Gastrocnemius medialis (tissue), 4 donors: ENCODE measurements around the gene CST6. TPM values are rescaled to one million over a fixed set of nuclear protein-coding genes. Genes with fewer than 3 reads are reported as not detected.

Experiments used
- ATAC-seq, 2 donors: fragments of 150-250 bp; one replicate each; pipeline ENCODE4 v1.9.1; 2016
- DNase-seq, 2 donors: peaks; one replicate each; pipeline ENCODE4 v3.0.0-alpha.2; 2019
- H3K27ac ChIP-seq, 4 donors: fragments of 200-600 bp; sonication (generic); 1 replicate in 1 of 4; 2 replicates in 3 of 4; pipeline ENCODE4 v1.5.1; 2016 to 2018; ENCODE audit warnings: mild to moderate bottlenecking in 2 of 4, moderate library complexity in 1 of 4
- H3K27me3 ChIP-seq, 3 donors: fragments of 200-600 bp; sonication (generic) in 2 of 3; 1 replicate in 1 of 3; 2 replicates in 2 of 3; pipeline versions ENCODE4 v1.5.1 to v1.6.0; 2016 to 2019; ENCODE audit warnings: mild to moderate bottlenecking in 1 of 3, moderate library complexity in 1 of 3
- H3K36me3 ChIP-seq, 2 donors: fragments of 200-600 bp; sonication (generic) in 1 of 2; one replicate each; pipeline ENCODE4 v1.5.1; 2017 to 2018
- H3K4me1 ChIP-seq, 2 donors: fragments of 200-600 bp; sonication (generic) in 1 of 2; one replicate each; pipeline ENCODE4 v1.5.1; 2016 to 2017; ENCODE audit warnings: mild to moderate bottlenecking in 2 of 2
- H3K4me3 ChIP-seq, 4 donors: fragments of 200-600 bp; sonication (generic) in 3 of 4; 1 replicate in 1 of 4; 2 replicates in 3 of 4; pipeline ENCODE4 v1.5.1; 2016 to 2019; ENCODE audit warnings: mild to moderate bottlenecking in 2 of 4
- H3K9me3 ChIP-seq, 3 donors: fragments of 200-600 bp; sonication (generic) in 2 of 3; 1 replicate in 1 of 3; 2 replicates in 2 of 3; pipeline ENCODE4 v1.5.1; 2016 to 2019
- POLR2A ChIP-seq, 2 donors: fragments of 450-650 bp; IDR thresholded peaks; one replicate each; pipeline ENCODE4 v1.6.1; 2017; ENCODE audit warnings: antibody characterized with exemption in 2 of 2, mild to moderate bottlenecking in 2 of 2, moderate library complexity in 2 of 2
- in situ Hi-C, 4 donors: fragments of 200-750 bp; cut with MboI; loops; one replicate each; pipeline versions ENCODE4 v1.15.0 to v1.8.0; 2017; ENCODE audit warnings: low sequenced_read_pairs in 4 of 4
- intact Hi-C: fragments of 100-400 bp; cut with DNase I; formaldehyde crosslinking; loops from one replicate; pipeline ENCODE4 v1.15.1; 2023; ENCODE audit warnings: low total_unique reads
- total RNA-seq, 4 donors: library from RNA; depleted of rRNA; stranded (reverse); fragments of >200 nt; gene quantifications; one replicate each; pipeline versions ENCODE4 v1.1.0 to v1.2.3, GENCODE V29; 2016
- TF ChIP-seq, protein P1 (sequence below), 5 experiments: fragments of 450-650 bp in 3 of 5; fragments of 200-600 bp in 2 of 5; sonication (generic) in 2 of 5; IDR thresholded peaks in 4 of 5; conservative IDR thresholded peaks in 1 of 5; 1 replicate in 4 of 5; 2 replicates in 1 of 5; pipeline ENCODE4 v1.5.1; 2016 to 2019; ENCODE audit warnings: antibody characterized with exemption in 5 of 5, mild to moderate bottlenecking in 3 of 5, moderate library complexity in 3 of 5

Gene CST6
- total RNA-seq, 4 donors from 2014 or later, result 0.71 to 6.0 (median 3.1) TPM; not detected in 1

DNA sequence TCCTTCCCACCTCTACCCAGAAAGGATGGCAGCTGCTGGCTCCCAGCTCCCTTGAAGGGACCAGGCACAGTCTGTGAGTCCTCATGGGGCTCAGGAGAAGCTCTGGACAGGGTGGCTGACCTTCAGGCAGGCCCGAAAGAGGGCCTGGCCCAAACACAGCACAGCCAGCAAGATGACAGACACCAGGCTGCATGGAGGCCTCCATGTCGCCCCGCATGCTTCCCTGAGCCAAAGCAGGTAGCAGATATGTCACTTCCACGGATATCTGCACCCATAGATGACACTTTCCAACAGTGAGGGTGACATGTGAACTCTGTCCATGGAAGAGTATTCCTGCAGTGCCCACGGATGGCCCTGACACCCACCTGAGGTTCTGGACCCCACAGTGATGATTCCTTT is 28.2 kb upstream of the CST6 start:
- Histone ChIP-seq H3K9me3 (no peaks in the 10 kb centered on the region), H3K36me3 (peaks cover 0 to 15% of the 10 kb centered on the region in 2 donors), H3K4me3 (no peak overlapping the region), H3K27me3 (no peaks in the 10 kb centered on the region), H3K4me1 (no peaks in the 10 kb centered on the region), H3K27ac (no peak overlapping the region)
- in situ Hi-C loops (loop anchor here in 2 of 4 donors (10.0 to 25.0 kb wide), 2 partner anchors 99 to 271 kb away; partner anchors contain the start of genes FIBP (in 2 of the 2), KAT5 (in 2 of the 2) and RNASEH2C (in 2 of the 2)), intact Hi-C loops (loop anchor here (10.0 kb wide), 1 partner anchor 199 kb away; the partner anchor contains the start of genes AP5B1 and OVOL1)
- TF ChIP-seq, protein P1, sequence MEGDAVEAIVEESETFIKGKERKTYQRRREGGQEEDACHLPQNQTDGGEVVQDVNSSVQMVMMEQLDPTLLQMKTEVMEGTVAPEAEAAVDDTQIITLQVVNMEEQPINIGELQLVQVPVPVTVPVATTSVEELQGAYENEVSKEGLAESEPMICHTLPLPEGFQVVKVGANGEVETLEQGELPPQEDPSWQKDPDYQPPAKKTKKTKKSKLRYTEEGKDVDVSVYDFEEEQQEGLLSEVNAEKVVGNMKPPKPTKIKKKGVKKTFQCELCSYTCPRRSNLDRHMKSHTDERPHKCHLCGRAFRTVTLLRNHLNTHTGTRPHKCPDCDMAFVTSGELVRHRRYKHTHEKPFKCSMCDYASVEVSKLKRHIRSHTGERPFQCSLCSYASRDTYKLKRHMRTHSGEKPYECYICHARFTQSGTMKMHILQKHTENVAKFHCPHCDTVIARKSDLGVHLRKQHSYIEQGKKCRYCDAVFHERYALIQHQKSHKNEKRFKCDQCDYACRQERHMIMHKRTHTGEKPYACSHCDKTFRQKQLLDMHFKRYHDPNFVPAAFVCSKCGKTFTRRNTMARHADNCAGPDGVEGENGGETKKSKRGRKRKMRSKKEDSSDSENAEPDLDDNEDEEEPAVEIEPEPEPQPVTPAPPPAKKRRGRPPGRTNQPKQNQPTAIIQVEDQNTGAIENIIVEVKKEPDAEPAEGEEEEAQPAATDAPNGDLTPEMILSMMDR (IDR thresholded peaks at IDR 0.05 in 4 of 5, conservative IDR thresholded peaks at IDR 0.05 in 1 of 5), result no peak
- no peak for TF ChIP-seq POLR2A (IDR thresholded peaks at IDR 0.05)
- no peak for ATAC-seq
- no peak for DNase-seq

DNA sequence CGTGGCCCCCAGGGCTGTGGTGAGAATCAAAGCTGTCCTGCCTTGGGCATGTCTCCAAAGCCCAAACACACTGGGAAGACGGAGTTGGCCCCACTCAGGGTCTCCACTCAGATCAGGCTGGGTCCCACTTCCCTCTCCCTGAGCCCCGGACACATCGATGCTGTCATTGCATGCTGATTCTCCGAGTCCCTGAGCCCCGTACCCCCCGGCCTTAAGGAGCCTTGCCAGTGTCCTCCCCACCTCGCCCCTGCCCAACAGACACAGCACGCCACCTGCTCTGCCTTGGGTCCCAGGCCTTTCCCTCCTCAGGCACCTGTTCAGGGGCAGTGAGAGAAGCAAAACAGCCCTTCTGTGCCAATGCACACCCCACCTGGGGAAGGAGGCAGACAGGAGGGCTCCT is 24.5 kb upstream of the CST6 start:
- Histone ChIP-seq H3K9me3 (no peaks in the 10 kb centered on the region), H3K36me3 (no peaks in the 10 kb centered on the region), H3K4me1 (no peaks in the 10 kb centered on the region), H3K4me3 (no peak overlapping the region), H3K27me3 (no peaks in the 10 kb centered on the region), H3K27ac (no peak overlapping the region)
- DNase-seq (no peak), ATAC-seq (no peak)
- in situ Hi-C loops (loop anchor here in 3 of 4 donors (5.0 to 25.0 kb wide), 3 partner anchors 103 to 275 kb away; partner anchors contain the start of genes FIBP (in 2 of the 3), KAT5 (in 2 of the 3) and RNASEH2C (in 2 of the 3)), intact Hi-C loops (loop anchor here (10.0 kb wide), 1 partner anchor 203 kb away; the partner anchor contains the start of genes AP5B1 and OVOL1)
- TF ChIP-seq, protein P1 (IDR thresholded peaks at IDR 0.05 in 4 of 5, conservative IDR thresholded peaks at IDR 0.05 in 1 of 5), result no peak
- TF ChIP-seq POLR2A (IDR thresholded peaks at IDR 0.05), result no peak

DNA sequence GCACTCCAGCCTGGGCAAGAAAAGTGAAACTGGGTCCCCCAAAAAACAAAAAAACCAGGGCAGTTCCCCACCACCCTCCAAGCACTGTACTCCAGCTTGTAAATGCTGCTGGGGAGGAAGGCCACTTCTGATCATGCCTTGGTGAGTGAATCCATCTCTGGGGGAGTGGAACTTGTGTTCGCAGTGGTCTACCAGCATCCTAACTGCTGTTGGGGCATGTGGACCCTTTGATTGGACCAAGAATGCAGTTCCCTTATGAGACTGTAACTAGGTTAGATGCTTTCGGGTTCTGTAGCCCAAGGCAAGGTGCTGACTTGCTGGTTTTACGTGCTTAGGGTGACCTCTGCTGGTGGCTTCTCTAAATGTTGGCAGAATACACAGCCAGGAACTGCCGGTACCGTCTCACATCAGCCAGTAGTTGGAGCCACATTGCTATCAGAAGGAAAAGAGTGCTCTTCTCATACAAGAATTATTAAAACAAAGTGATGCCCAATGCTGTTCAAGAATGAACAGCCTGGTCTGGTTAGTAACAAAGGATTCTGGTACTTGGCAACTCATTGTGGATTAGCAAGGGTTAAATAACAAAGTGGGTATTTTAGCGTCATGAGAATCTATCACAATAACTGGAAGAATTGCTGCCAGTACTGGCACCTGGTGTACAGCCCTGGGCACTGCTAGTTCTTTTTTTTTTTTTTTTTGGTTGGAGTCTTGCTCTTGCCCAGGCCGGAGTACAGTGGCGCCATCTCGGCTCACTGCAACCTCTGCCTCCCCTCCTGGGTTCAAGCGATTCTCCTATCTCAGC is 22.8 kb upstream of the CST6 start:
- peak overlapping the region in 3 of 4 donors; percentile 6 to 40 (median 32) for H3K27ac ChIP-seq
- peak; percentile 100 for ATAC-seq
- in situ Hi-C loops, result loop anchor here in 3 of 4 donors (5.0 to 25.0 kb wide), 3 partner anchors 104 to 277 kb away; partner anchors contain the start of genes FIBP (in 2 of the 3), KAT5 (in 2 of the 3) and RNASEH2C (in 2 of the 3)

DNA sequence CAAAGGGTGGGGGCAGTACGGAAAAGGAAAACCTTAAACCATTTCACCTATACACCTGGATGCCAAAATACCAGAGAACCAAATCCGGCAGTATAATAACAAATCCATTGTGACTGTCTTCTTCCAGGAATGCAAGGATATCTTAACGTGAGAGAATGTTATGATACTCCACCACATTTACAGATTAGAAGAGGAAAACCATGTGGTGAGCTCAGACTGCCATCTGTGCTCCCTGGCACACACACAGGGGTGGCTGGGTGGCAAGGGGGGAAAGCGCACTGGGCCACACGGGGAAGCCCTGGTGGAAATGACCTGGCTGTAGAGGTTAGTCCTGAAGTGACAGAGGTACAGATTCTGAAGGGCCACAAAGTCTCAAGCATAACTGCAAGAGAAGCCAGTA is 19.8 kb upstream of the CST6 start:
- intact Hi-C loops, result no loop called here
- Histone ChIP-seq H3K36me3 (no peaks in the 10 kb centered on the region), H3K27me3 (no peaks in the 10 kb centered on the region), H3K4me3 (no peak overlapping the region), H3K27ac (no peak overlapping the region), H3K9me3 (no peaks in the 10 kb centered on the region), H3K4me1 (no peaks in the 10 kb centered on the region)
- TF ChIP-seq, protein P1 (IDR thresholded peaks at IDR 0.05 in 4 of 5, conservative IDR thresholded peaks at IDR 0.05 in 1 of 5), result no peak
- TF ChIP-seq POLR2A (IDR thresholded peaks at IDR 0.05), result no peak
- ATAC-seq (no peak), DNase-seq (no peak)
- in situ Hi-C loops, result loop anchor here (10.0 to 25.0 kb wide), 3 partner anchors 107 to 280 kb away; partner anchors contain the start of genes KAT5 (in 4 of the 4), RNASEH2C (in 2 of the 4) and FIBP (in 1 of the 4)

More for the DNA sequence above, 22.8 kb upstream of the CST6 start:
- H3K4me1 ChIP-seq, result no peaks in the 10 kb centered on the region
- DNase-seq, result peak; percentile 83 to 91
- no peak overlapping the region for H3K4me3 ChIP-seq
- H3K9me3 ChIP-seq, result no peaks in the 10 kb centered on the region
- TF ChIP-seq, protein P1 (IDR thresholded peaks at IDR 0.05 in 4 of 5, conservative IDR thresholded peaks at IDR 0.05 in 1 of 5), result peak; percentile 88 to 98 (median 93)
- no peak for TF ChIP-seq POLR2A (IDR thresholded peaks at IDR 0.05)
- H3K27me3 ChIP-seq, result no peaks in the 10 kb centered on the region
- no peaks in the 10 kb centered on the region for H3K36me3 ChIP-seq
- intact Hi-C loops, result loop anchor here (1.0 to 10.0 kb wide), 8 partner anchors 20 to 283 kb away; partner anchors contain the start of genes AP5B1, C11orf68, DRAP1 and FIBP
